Measurements from ENCODE around the gene METTL9. TPM values are rescaled to one million over a fixed set of nuclear protein-coding genes. Genes with fewer than 3 reads are reported as not detected.
"Not testable (repeated sequence)": the region's sequence is repeated elsewhere in the genome, so short reads cannot be mapped to it uniquely, and the experiment has no call there.

Gene METTL9
- total and polyA plus RNA-seq, 2 of the 4 experiments (the other 2 are of a cell fraction): 54.8 to 95.5 TPM

GRCh38 chr16:21577487-21577886 is 21.9 kb upstream of the METTL9 start:
- H2BK15ac ChIP-seq (ENCODE audit: low read depth, low read length); H3K79me1 ChIP-seq (ENCODE audit: low read depth in 1 of 2, low read length in 2 of 2); H2AK9ac ChIP-seq (replicated peaks; ENCODE audit: low read depth, low read length, poor library complexity); H3K4me2 ChIP-seq (ENCODE audit: low read depth, low read length); H3K18ac ChIP-seq (ENCODE audit: low read depth, low read length); H3K9ac ChIP-seq (ENCODE audit: low read depth, low read length); H3K36me3 ChIP-seq (ENCODE audit: control insufficient read depth, insufficient read depth, low read length); H3K4me1 ChIP-seq (ENCODE audit: control insufficient read depth, insufficient read depth, low read length); H2BK5ac ChIP-seq (ENCODE audit: low read depth, low read length, poor library complexity, severe bottlenecking); ATAC-seq (ENCODE audit: low read depth); H3K9me3 ChIP-seq (ENCODE audit: control insufficient read depth, insufficient read depth, low read length); intact Hi-C loops (cut with micrococcal nuclease); H3K27ac ChIP-seq (ENCODE audit: insufficient read depth, low read length); H4K91ac ChIP-seq (ENCODE audit: insufficient read depth, low read depth, low read length); H4K8ac ChIP-seq (ENCODE audit: low read depth in 2 of 2, low read length in 2 of 2); H4K20me1 ChIP-seq (ENCODE audit: insufficient read depth, low read length); in situ Hi-C loops (cut with MboI; ENCODE audit: low sequenced_read_pairs); H4K5ac ChIP-seq (ENCODE audit: low read depth, low read length); dilution Hi-C loops (cut with HindIII; ENCODE audit: low sequenced_read_pairs, unreplicated experiment); H3K4me3 ChIP-seq (ENCODE audit: insufficient read depth, low read depth, low read length); H2AFZ ChIP-seq (replicated peaks; ENCODE audit: low read length, poor library complexity); H3K4ac ChIP-seq (ENCODE audit: low read depth, low read length); H3K56ac ChIP-seq (ENCODE audit: extremely low read depth, insufficient read depth, low read length); DNase-seq; H2BK120ac ChIP-seq (ENCODE audit: low read depth, low read length); CTCF ChIA-PET; POLR2A ChIA-PET (ENCODE audit: unreplicated experiment); H3K14ac ChIP-seq (replicated peaks; ENCODE audit: low read depth, low read length); H2BK20ac ChIP-seq (ENCODE audit: low read depth, low read length); BruUV-seq (replicated peaks); H2AK5ac ChIP-seq (ENCODE audit: low read depth, low read length); H3K23ac ChIP-seq (ENCODE audit: low read depth, low read length); H3K9me1 ChIP-seq (ENCODE audit: insufficient read depth, low read length): not testable (repeated sequence)
- WGBS, 2 experiments (ENCODE audit: extremely low coverage in 2 of 2, insufficient read length in 1 of 2): no CpG with 5 or more reads among the region's 2 CpGs
- H3K27me3 ChIP-seq (ENCODE audit: control insufficient read depth, insufficient read depth, low read length): peaks cover 12% of the 10 kb centered on the region

GRCh38 chr16:21578311-21578710 is 21.1 kb upstream of the METTL9 start:
- ATAC-seq (ENCODE audit: low read depth); H2AK9ac ChIP-seq (replicated peaks; ENCODE audit: low read depth, low read length, poor library complexity); DNase-seq; H2AFZ ChIP-seq (replicated peaks; ENCODE audit: low read length, poor library complexity); H3K4me3 ChIP-seq (ENCODE audit: insufficient read depth, low read depth, low read length); H2BK120ac ChIP-seq (ENCODE audit: low read depth, low read length); intact Hi-C loops (cut with micrococcal nuclease); H3K23ac ChIP-seq (ENCODE audit: low read depth, low read length); H3K18ac ChIP-seq (ENCODE audit: low read depth, low read length); H2BK20ac ChIP-seq (ENCODE audit: low read depth, low read length); H3K79me1 ChIP-seq (ENCODE audit: low read depth in 1 of 2, low read length in 2 of 2); H3K9me1 ChIP-seq (ENCODE audit: insufficient read depth, low read length); H3K56ac ChIP-seq (ENCODE audit: extremely low read depth, insufficient read depth, low read length); H3K4ac ChIP-seq (ENCODE audit: low read depth, low read length); H3K14ac ChIP-seq (replicated peaks; ENCODE audit: low read depth, low read length); H2BK5ac ChIP-seq (ENCODE audit: low read depth, low read length, poor library complexity, severe bottlenecking); H3K9ac ChIP-seq (ENCODE audit: low read depth, low read length); H4K5ac ChIP-seq (ENCODE audit: low read depth, low read length); BruUV-seq (replicated peaks); H4K20me1 ChIP-seq (ENCODE audit: insufficient read depth, low read length); H3K4me1 ChIP-seq (ENCODE audit: control insufficient read depth, insufficient read depth, low read length); H3K36me3 ChIP-seq (ENCODE audit: control insufficient read depth, insufficient read depth, low read length); H2BK15ac ChIP-seq (ENCODE audit: low read depth, low read length); H3K27ac ChIP-seq (ENCODE audit: insufficient read depth, low read length); H2AK5ac ChIP-seq (ENCODE audit: low read depth, low read length); in situ Hi-C loops (cut with MboI; ENCODE audit: low sequenced_read_pairs); CTCF ChIA-PET; H3K9me3 ChIP-seq (ENCODE audit: control insufficient read depth, insufficient read depth, low read length); H4K8ac ChIP-seq (ENCODE audit: low read depth in 2 of 2, low read length in 2 of 2); H4K91ac ChIP-seq (ENCODE audit: insufficient read depth, low read depth, low read length); dilution Hi-C loops (cut with HindIII; ENCODE audit: low sequenced_read_pairs, unreplicated experiment); POLR2A ChIA-PET (ENCODE audit: unreplicated experiment); H3K4me2 ChIP-seq (ENCODE audit: low read depth, low read length): not testable (repeated sequence)
- WGBS, 2 experiments (ENCODE audit: extremely low coverage in 2 of 2, insufficient read length in 1 of 2): 43% methylated on average over 1 of the region's 5 CpGs; no CpG with 5 or more reads in 1 of the 2 experiments
- H3K27me3 ChIP-seq (ENCODE audit: control insufficient read depth, insufficient read depth, low read length): peaks cover 12% of the 10 kb centered on the region
